Measurements from ENCODE around the gene PGP.

PGP gene

DNA sequence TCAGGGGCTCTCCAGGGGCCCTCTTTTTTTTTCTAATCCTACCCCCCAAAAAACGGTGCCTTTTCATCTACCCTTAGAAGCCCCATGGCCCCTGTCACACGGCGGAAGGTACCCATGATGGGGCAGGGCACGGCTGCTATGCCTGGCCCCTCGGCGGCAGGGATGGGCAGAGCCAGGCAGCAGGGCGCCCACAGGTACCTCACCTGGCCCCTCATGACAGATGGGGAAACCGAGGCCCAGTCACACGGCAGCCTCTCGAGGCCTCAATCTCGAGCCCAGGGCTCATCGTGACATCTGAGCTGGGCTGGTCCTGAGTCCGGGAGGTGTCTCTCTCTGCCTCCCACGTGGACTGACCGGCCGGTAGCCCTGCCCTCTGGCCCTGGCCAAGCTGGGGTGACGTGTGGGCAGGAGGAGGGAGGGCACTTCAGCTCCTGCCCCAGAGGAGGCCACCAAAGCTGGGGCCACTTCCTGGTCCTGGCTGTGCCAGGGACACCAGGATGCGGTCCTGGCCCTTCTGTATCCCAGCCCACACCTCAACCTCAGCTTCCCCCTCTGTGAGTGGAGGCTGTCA, 47.5 kb downstream of the PGP start:
- no peak for DNase-seq

DNA sequence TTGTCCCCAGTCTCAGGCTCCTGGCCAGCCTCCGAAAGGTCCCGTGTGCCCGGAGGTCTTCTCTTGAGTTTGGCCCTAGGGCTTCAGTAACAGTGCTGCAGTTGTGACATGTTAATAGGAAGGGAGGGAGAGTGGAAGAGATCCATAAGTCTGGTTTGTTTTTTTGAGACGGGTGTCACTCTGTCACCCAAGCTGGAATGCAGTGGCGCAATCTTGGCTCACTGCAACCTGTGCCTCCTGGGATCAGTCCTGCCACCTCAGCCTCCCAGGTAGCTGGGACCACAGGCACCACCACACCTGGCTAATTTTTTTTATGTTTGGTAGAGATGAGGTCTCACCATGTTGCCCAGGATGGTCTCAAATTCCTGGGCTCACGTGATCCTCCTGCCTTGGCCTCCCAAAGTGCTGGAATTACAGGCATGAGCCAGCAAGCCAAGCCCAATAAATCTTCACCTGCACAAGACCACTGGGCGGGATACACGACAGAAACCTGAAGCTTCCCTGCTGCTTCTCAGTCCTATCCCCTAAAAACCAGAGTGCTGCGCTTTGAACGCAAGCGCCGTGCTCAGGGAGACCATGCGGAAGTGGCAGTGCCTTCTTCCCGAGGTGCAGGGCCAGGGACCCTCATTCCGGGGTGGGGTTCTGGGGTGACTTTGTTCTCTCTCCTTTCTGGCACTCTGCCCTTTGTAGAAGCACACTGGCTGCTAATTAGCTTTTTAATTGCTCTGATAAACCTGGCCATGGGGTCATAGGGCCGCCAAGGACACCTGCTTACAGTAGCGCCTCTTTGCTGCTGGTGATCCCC, 48.2 kb downstream of the PGP start:
- no peak for DNase-seq

DNA sequence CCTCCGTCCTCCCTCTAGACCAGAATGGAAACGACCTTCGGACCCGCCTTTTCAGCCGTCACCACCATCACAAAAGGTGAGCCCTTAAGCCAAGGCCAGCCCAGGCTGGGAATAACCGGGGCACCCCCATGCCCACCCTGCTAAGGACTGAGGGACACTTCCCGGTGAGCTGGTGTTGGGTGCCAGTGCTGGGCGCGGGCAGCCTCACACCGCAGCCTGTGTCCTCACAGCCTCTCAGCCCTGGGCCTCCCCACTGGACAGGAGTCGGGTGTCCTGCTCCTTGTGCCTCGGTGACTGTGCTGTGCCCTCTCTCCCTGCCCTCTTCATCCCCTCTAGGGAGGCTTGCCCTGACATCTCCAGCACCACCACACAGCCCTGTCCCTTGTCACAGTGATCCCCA, 48.8 kb downstream of the PGP start:
- DNase-seq: no peak

DNA sequence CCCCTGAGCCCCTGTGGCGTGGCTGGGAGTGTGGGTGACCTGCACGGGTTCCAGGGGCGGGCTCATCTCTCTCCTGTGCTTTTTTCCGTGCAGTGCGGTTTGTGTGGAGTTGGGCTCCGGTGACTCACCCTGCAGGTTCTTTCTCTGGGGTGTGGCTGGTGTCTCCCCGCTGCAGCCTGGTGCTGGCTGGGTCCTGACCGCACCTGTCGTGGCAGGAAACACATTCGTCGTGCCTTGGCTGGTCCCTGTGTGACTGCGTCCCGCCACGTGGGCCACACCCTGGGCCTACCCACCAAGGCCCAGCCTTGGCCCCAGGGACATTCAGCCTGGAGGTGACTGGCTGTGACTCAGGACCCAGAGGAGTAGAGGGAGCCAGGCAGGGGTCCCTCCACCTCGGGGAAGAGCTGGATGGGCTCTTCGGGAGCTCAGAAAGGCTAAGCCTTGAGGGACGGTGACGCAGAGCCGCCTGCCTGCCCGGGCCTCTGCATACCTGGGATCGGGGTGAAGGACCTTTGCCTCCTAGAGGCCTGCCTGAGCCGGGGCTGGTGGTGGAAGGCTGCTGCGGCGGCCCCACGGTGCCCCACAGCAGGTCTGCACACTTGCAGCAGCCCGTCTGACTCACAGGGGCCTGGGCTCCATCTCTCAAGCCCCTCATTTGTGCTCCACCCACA, 51.3 kb downstream of the PGP start:
- no peak for DNase-seq

DNA sequence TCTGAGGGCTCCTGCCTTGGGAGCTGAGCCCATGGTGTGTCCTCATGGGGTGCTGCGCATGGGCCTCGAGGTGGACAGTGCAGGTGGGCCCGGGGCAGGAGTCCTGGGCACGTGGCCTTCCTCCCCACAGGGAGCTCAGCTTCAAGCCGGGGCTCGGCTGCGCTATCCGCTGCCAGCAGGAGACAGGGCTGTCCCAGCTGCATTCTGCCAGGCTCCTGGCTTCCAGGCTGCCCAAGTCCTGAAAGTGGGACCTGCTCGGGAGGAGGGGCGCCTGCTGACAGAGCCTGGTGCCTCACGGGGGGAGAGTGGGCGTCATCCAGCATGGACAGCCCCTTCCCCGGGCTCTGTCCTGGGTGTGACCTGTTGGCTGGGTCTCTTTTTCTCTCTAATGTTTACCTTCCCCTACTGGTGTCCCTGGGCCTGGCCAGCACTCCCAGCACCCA, 51.9 kb downstream of the PGP start:
- peak in 1 of 56 donors; percentile 20 for DNase-seq

DNA sequence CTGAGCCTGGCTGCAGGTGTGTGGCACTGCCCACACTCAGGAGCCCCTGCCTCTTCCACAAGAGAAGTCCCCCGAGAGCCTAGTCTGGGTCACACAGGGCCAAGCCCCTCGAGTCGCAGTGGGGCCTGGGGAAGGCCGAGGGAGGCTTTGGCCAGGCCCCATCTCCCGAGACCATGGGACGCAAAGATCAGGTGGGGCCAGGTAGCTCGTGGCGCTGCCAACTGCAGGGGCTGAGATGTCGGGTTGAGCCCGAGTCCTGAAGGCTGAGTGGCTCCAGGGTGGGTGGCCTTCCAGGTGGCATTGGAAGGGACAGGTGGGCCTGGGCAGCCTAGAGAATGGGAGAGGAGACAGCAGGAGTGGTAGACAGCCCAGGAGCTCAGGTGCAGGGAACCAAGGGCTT, 52.7 kb downstream of the PGP start:
- no peak for DNase-seq
